ENCODE data around the gene PFDN5. TPM values are rescaled to one million over a fixed set of nuclear protein-coding genes. Genes with fewer than 3 reads are reported as not detected.
A peak's percentile ranks its signal among the peaks of the same experiment; 100 is the strongest.

Gene PFDN5
- total RNA-seq, 4 donors from 2014 or later = 390 to 782 (median 568) TPM

DNA sequence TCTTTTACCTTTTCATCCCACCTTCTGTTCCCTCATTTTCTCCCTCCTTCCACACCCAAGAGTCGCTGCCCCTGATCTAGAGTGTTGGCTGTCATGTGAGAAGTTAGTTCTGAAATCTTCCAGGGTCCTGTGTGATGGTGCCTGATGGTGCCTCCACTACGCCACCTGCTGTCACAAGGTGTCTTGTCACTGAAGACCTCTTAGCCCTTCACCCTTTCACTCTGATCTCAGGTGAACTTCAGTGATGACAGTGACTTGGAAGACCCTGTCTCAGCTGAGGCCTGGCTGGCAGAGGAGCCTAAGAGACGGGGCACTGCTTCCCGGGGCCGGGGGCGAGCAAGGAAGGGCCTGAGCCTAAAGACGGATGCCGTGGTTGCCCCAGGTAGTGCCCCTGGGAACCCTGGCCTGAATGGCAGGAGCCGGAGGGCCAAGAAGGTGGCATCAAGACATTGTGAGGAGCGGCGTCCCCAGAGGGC is 7.6 kb upstream of the PFDN5 start:
- no peaks in the 10 kb centered on the region for H3K9me3 ChIP-seq
- peak; percentile 64 for ATAC-seq
- TF ChIP-seq, protein P1, sequence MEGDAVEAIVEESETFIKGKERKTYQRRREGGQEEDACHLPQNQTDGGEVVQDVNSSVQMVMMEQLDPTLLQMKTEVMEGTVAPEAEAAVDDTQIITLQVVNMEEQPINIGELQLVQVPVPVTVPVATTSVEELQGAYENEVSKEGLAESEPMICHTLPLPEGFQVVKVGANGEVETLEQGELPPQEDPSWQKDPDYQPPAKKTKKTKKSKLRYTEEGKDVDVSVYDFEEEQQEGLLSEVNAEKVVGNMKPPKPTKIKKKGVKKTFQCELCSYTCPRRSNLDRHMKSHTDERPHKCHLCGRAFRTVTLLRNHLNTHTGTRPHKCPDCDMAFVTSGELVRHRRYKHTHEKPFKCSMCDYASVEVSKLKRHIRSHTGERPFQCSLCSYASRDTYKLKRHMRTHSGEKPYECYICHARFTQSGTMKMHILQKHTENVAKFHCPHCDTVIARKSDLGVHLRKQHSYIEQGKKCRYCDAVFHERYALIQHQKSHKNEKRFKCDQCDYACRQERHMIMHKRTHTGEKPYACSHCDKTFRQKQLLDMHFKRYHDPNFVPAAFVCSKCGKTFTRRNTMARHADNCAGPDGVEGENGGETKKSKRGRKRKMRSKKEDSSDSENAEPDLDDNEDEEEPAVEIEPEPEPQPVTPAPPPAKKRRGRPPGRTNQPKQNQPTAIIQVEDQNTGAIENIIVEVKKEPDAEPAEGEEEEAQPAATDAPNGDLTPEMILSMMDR (IDR thresholded peaks at IDR 0.05) = peak in 3 of 4 experiments; percentile 70 to 79 (median 75)
- no peak for TF ChIP-seq POLR2A (IDR thresholded peaks at IDR 0.05)
- TF ChIP-seq POLR2AphosphoS5 (IDR thresholded peaks at IDR 0.05) = no peak
- TF ChIP-seq EP300 (IDR thresholded peaks at IDR 0.05) = no peak
- H3K27ac ChIP-seq = no peak overlapping the region
- WGBS, 2 donors (ENCODE audit: low coverage in 1 of 2) = 80 to 90% methylated on average over 2 to 11 of the region's 11 CpGs
- no peak overlapping the region for H3K4me3 ChIP-seq
- H3K4me1 ChIP-seq = peaks cover 0 to 3% (median 0%) of the 10 kb centered on the region in 3 donors
- H3K36me3 ChIP-seq = no peaks in the 10 kb centered on the region
- H3K27me3 ChIP-seq = no peaks in the 10 kb centered on the region

DNA sequence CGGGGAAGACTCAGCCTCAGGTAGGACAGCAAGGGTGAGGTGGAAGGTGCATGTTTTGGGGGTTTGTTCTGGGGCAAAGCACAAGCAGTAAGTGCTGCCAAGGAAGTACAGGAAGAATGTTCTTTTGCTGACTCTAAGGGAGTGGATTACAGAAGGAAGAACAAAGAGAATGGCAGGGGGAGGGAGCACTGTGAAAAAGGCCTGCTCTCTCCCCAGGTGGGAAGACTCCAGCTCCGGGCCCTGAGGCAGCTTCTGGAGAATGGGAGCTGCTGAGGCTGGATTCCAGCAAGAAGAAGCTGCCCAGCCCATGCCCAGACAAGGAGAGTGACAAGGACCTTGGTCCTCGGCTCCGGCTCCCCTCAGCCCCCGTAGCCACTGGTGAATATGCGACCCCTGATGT is 7.0 kb upstream of the PFDN5 start:
- Histone ChIP-seq H3K27ac (no peak overlapping the region), H3K4me3 (no peak overlapping the region), H3K9me3 (no peaks in the 10 kb centered on the region), H3K36me3 (no peaks in the 10 kb centered on the region), H3K4me1 (peaks cover 0 to 3% (median 0%) of the 10 kb centered on the region in 3 donors), H3K27me3 (no peaks in the 10 kb centered on the region)
- 71 to 85% methylated on average over 4 to 6 of the region's 6 CpGs for WGBS, 2 donors (ENCODE audit: low coverage in 1 of 2)
- no peak for ATAC-seq
- TF ChIP-seq POLR2AphosphoS5 (IDR thresholded peaks at IDR 0.05) (no peak), EP300 (IDR thresholded peaks at IDR 0.05) (no peak), POLR2A (IDR thresholded peaks at IDR 0.05) (no peak)
- TF ChIP-seq, protein P1 (IDR thresholded peaks at IDR 0.05) = no peak

DNA sequence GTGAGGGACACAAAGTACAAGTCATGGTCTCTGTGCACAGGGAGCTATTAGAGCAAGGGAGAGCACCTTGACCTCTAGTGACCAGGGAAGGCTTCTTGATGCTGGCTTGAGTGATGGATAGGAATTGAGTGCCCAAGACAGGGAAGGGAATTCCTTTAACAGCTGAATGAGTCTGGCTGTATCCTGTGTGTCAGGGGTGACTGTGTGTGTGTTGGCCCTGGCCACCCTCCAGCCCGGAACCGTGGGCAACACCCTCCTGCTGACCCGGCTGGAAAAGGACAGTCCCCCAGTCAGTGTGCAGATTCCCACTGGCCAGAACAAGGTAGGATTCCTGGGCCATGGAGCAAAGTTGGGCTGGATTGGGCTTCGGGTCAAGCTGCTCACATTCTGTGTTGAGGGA is 5.5 kb upstream of the PFDN5 start:
- no peak for ATAC-seq
- peaks cover 0 to 10% (median 4%) of the 10 kb centered on the region in 3 donors for H3K4me1 ChIP-seq
- H3K9me3 ChIP-seq = no peaks in the 10 kb centered on the region
- WGBS, 2 donors (ENCODE audit: low coverage in 1 of 2) = 60 to 87% methylated on average over 2 to 3 of the region's 4 CpGs
- no peaks in the 10 kb centered on the region for H3K36me3 ChIP-seq
- TF ChIP-seq, protein P1 (IDR thresholded peaks at IDR 0.05) = no peak
- no peak for TF ChIP-seq POLR2A (IDR thresholded peaks at IDR 0.05)
- TF ChIP-seq EP300 (IDR thresholded peaks at IDR 0.05) = no peak
- TF ChIP-seq POLR2AphosphoS5 (IDR thresholded peaks at IDR 0.05) = no peak
- no peaks in the 10 kb centered on the region for H3K27me3 ChIP-seq
- no peak overlapping the region for H3K27ac ChIP-seq
- H3K4me3 ChIP-seq = no peak overlapping the region

DNA sequence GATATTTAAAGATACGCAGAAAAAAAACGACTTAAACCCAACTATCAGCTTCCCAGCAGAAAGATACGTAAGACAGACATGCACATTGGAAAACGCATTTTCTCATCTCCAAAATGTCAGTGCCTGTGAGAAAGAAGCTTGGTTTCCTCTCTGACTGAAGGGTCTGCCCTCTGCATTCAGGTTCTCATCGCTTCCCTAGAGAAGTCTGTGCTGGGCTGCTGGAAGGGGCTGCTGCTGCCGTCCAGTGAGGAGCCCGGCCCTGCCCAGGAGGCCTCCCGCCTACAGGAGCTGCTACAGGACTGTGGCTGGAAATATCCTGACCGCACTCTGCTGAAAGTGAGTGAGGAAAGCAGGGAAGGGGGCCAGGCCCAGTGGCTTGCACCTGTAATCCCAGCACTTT is 4.7 kb upstream of the PFDN5 start:
- Histone ChIP-seq H3K36me3 (no peaks in the 10 kb centered on the region), H3K9me3 (no peaks in the 10 kb centered on the region), H3K27me3 (no peaks in the 10 kb centered on the region), H3K4me1 (peaks cover 0 to 13% (median 5%) of the 10 kb centered on the region in 3 donors), H3K27ac (no peak overlapping the region), H3K4me3 (no peak overlapping the region)
- 80% methylated on average over 1 of the region's 9 CpGs; no CpG with 5 or more reads in 1 of the 2 donors for WGBS, 2 donors (ENCODE audit: low coverage in 1 of 2)
- no peak for ATAC-seq
- TF ChIP-seq EP300 (IDR thresholded peaks at IDR 0.05) (no peak), POLR2A (IDR thresholded peaks at IDR 0.05) (no peak), POLR2AphosphoS5 (IDR thresholded peaks at IDR 0.05) (no peak)
- TF ChIP-seq, protein P1 (IDR thresholded peaks at IDR 0.05) = no peak

DNA sequence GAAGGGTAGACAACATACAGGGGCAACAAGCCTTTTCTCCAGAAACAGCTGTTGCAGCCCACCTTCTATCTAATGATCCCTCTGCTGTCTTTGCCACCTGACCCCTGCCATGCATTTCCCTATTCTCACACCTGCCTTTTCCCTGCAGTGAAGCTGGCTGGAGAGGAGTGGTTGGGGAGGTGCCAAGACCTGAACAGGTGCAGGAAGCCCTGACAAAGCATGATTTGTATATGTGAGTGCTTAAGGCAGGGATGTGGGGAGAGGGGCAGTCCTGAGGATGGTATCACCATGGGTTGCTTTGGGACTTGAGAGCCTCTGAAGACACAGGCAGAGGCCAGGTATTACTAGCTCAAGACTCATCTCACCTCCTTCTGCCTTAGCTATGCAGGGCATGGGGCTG is 2.9 kb upstream of the PFDN5 start:
- Histone ChIP-seq H3K36me3 (no peaks in the 10 kb centered on the region), H3K4me1 (peaks cover 4 to 30% (median 19%) of the 10 kb centered on the region in 3 donors), H3K27ac (no peak overlapping the region), H3K27me3 (no peaks in the 10 kb centered on the region), H3K9me3 (no peaks in the 10 kb centered on the region), H3K4me3 (no peak overlapping the region)
- TF ChIP-seq EP300 (IDR thresholded peaks at IDR 0.05) = no peak
- no peak for ATAC-seq
